GM06990 (cell line): ENCODE data around the gene GIPC3.

Source experiments
- DNase-seq: peaks from one replicate; pipeline ENCODE4 v3.0.0-alpha.2; 2011; ENCODE audit not compliant: insufficient read length; ENCODE audit errors: extremely low read depth
- H3K27me3 ChIP-seq: replicated peaks from 2 replicates; pipeline ENCODE4 v1.6.0; 2011; ENCODE audit warnings: low read length; ENCODE audit not compliant: control insufficient read depth, insufficient read depth
- H3K36me3 ChIP-seq: 2 replicates; pipeline ENCODE4 v1.5.1; 2011; ENCODE audit warnings: low read length; ENCODE audit not compliant: control insufficient read depth, insufficient read depth
- H3K4me3 ChIP-seq: replicated peaks from 2 replicates; pipeline ENCODE4 v1.5.1; 2011; ENCODE audit warnings: low read depth, mild to moderate bottlenecking, control low read depth, low read length
- CTCF ChIP-seq: IDR thresholded peaks from 2 replicates; pipeline ENCODE4 v1.5.1; 2011; ENCODE audit warnings: low read length, control low read depth, mild to moderate bottlenecking, inconsistent platforms; ENCODE audit not compliant: insufficient read depth, poor library complexity, severe bottlenecking

Gene GIPC3

GRCh38 chr19:3548606-3549005 lies 36.7 kb upstream of the GIPC3 start:
- no peak for DNase-seq
- no peak for TF ChIP-seq CTCF

DNA sequence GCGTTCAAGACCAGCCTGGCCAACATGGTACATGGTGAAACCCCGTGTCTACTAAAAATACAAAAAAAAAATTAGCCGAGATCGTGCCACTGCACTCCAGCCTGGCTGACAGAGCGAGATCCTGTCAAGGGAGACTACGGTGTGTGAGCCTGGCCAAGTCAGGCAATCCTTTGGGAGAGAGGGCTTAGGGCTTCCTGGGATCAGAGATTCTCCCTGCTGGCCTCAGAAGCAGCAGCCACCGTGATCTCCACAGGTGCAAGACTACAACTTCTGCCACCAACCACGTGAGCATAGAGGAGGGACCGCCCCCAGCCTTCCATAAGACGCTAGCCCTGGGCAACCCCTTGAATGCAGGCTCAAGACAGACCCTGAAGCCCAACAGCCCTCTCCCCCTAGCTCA lies 35.5 kb upstream of the GIPC3 start:
- DNase-seq, result no peak
- H3K27me3 ChIP-seq, result no peaks in the 10 kb centered on the region
- no peak for TF ChIP-seq CTCF
- peaks cover 16% of the 10 kb centered on the region for H3K36me3 ChIP-seq
- H3K4me3 ChIP-seq, result no peak overlapping the region

More at GRCh38 chr19:3548606-3549005, 36.7 kb upstream of the GIPC3 start:
- Histone ChIP-seq H3K36me3 (peaks cover 16% of the 10 kb centered on the region), H3K4me3 (no peak overlapping the region), H3K27me3 (no peaks in the 10 kb centered on the region)

GRCh38 chr19:3550947-3551791 lies 34.1 kb upstream of the GIPC3 start:
- no peak for TF ChIP-seq CTCF
- DNase-seq, result no peak
- no peaks in the 10 kb centered on the region for H3K27me3 ChIP-seq
- peaks cover 11% of the 10 kb centered on the region for H3K36me3 ChIP-seq
- no peak overlapping the region for H3K4me3 ChIP-seq

- peaks cover 10% of the 10 kb centered on the region for H3K36me3 ChIP-seq
Measured at GRCh38 chr19:3551792-3552095, 33.5 kb upstream of the GIPC3 start.

GRCh38 chr19:3554254-3555083 lies 30.8 kb upstream of the GIPC3 start:
- DNase-seq, result no peak
- peaks cover 4% of the 10 kb centered on the region; the same call in 1 of the 2 replicates for H3K36me3 ChIP-seq
- H3K27me3 ChIP-seq, result no peaks in the 10 kb centered on the region
- no peak overlapping the region for H3K4me3 ChIP-seq
- no peak for TF ChIP-seq CTCF

More at GRCh38 chr19:3551792-3552095, 33.5 kb upstream of the GIPC3 start:
- H3K4me3 ChIP-seq, result no peak overlapping the region
- no peak for DNase-seq
- TF ChIP-seq CTCF, result no peak
- no peaks in the 10 kb centered on the region for H3K27me3 ChIP-seq
